OCI-LY1 (cell line): ENCODE measurements around the gene IQCK.

Experiments
- H2AFZ ChIP-seq: fragments of 200-600 bp; sonication (generic), shearing (Covaris generic); 2 replicates; pipeline ENCODE4 v1.6.0; 2014; ENCODE audit warnings: antibody characterized with exemption, mild to moderate bottlenecking, low read length
- H3F3A ChIP-seq: fragments of 200-600 bp; sonication (generic), shearing (Covaris generic); 2 replicates; pipeline ENCODE4 v1.6.0; 2014; ENCODE audit warnings: mild to moderate bottlenecking, antibody characterized with exemption, low read length, moderate library complexity; ENCODE audit not compliant: insufficient read depth
- H3K27ac ChIP-seq: fragments of 200-600 bp; sonication (generic); 2 replicates; pipeline ENCODE4 v1.5.1; 2014; ENCODE audit warnings: low read length, mixed run types, mild to moderate bottlenecking, low read depth; ENCODE audit not compliant: poor library complexity, severe bottlenecking
- H3K27me3 ChIP-seq: fragments of 200-600 bp; sonication (generic); 2 replicates; pipeline ENCODE4 v1.6.0; 2014; ENCODE audit warnings: antibody characterized with exemption, mild to moderate bottlenecking, low read length, moderate library complexity; ENCODE audit not compliant: insufficient read depth
- H3K36me3 ChIP-seq: fragments of 200-600 bp; sonication (generic); 2 replicates; pipeline ENCODE4 v1.6.1; 2014; ENCODE audit warnings: mild to moderate bottlenecking, antibody characterized with exemption, low read length, moderate library complexity, mixed read lengths; ENCODE audit not compliant: insufficient read depth
- H3K4me1 ChIP-seq: fragments of 200-600 bp; sonication (generic); 2 replicates; pipeline ENCODE4 v1.5.1; 2014; ENCODE audit warnings: mild to moderate bottlenecking, low read length, moderate library complexity; ENCODE audit not compliant: insufficient read depth, severe bottlenecking
- H3K4me2 ChIP-seq: fragments of 200-600 bp; sonication (generic), shearing (Covaris generic); 2 replicates; pipeline ENCODE4 v1.6.1; 2014; ENCODE audit warnings: low read length
- H3K4me3 ChIP-seq: fragments of 200-600 bp; sonication (generic); 2 replicates; pipeline ENCODE4 v1.5.1; 2014; ENCODE audit warnings: low read length, low read depth, mild to moderate bottlenecking, mixed read lengths; ENCODE audit not compliant: poor library complexity, severe bottlenecking
- H3K79me2 ChIP-seq: fragments of 200-600 bp; shearing (Covaris generic); 2 replicates; pipeline ENCODE4 v1.6.1; 2016; ENCODE audit warnings: mixed run types, low read length, mixed read lengths; ENCODE audit not compliant: insufficient read depth
- H3K9ac ChIP-seq: fragments of 200-600 bp; sonication (generic), shearing (Covaris generic); 2 replicates; pipeline ENCODE4 v1.6.1; 2014; ENCODE audit warnings: mild to moderate bottlenecking, low read length, mixed read lengths
- H3K9me2 ChIP-seq: fragments of 200-600 bp; sonication (generic), shearing (Covaris generic); 2 replicates; pipeline ENCODE4 v1.6.1; 2014; ENCODE audit warnings: low read depth, mild to moderate bottlenecking, low read length, mixed read lengths
- H3K9me3 ChIP-seq: fragments of 200-600 bp; shearing (Covaris generic); 2 replicates; pipeline ENCODE4 v1.6.1; 2014; ENCODE audit warnings: low read length, mixed read lengths
- H4K20me1 ChIP-seq: fragments of 200-600 bp; sonication (generic), shearing (Covaris generic); 2 replicates; pipeline ENCODE4 v1.6.0; 2016; ENCODE audit warnings: mild to moderate bottlenecking, low read length; ENCODE audit not compliant: insufficient read depth
- EZH2 ChIP-seq: fragments of 200-600 bp; sonication (generic), shearing (Covaris generic); IDR thresholded peaks from 2 replicates; pipeline ENCODE4 v1.8.0; 2017; ENCODE audit warnings: borderline replicate concordance, mixed run types, mild to moderate bottlenecking, antibody characterized with exemption, low read length, moderate library complexity, mixed read lengths
- TF ChIP-seq, protein P1 (sequence below): fragments of 200-600 bp; sonication (generic), shearing (Covaris generic); IDR thresholded peaks from 2 replicates; pipeline ENCODE4 v1.5.1; 2017; ENCODE audit warnings: mild to moderate bottlenecking, antibody characterized with exemption, low read length, moderate library complexity, mixed read lengths

Gene IQCK

DNA sequence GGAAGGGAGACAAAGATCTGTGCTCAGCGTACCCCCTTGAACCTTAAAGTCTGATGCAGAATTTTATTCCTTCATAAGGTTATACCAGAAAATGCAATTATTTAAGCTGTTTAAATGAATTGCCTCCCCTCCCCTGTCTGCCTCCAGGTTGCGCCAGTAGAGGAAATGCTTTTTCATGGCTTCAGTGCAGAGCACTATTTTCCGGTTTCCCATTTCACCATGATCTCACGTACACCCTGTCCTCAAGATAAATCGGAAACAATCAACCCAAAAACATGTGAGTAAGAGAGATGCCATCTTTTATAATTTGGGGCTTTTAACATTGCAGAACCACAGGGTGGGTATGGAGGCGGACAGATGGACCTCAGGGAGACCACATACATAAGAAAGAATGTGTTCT, 15.5 kb downstream of the IQCK start:
- TF ChIP-seq, protein P1, sequence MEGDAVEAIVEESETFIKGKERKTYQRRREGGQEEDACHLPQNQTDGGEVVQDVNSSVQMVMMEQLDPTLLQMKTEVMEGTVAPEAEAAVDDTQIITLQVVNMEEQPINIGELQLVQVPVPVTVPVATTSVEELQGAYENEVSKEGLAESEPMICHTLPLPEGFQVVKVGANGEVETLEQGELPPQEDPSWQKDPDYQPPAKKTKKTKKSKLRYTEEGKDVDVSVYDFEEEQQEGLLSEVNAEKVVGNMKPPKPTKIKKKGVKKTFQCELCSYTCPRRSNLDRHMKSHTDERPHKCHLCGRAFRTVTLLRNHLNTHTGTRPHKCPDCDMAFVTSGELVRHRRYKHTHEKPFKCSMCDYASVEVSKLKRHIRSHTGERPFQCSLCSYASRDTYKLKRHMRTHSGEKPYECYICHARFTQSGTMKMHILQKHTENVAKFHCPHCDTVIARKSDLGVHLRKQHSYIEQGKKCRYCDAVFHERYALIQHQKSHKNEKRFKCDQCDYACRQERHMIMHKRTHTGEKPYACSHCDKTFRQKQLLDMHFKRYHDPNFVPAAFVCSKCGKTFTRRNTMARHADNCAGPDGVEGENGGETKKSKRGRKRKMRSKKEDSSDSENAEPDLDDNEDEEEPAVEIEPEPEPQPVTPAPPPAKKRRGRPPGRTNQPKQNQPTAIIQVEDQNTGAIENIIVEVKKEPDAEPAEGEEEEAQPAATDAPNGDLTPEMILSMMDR = no peak
- no peak for TF ChIP-seq EZH2
- no peaks in the 10 kb centered on the region for H3K36me3 ChIP-seq
- H3K27ac ChIP-seq = no peak overlapping the region
- no peaks in the 10 kb centered on the region for H3F3A ChIP-seq
- no peaks in the 10 kb centered on the region for H3K9me2 ChIP-seq
- H3K9ac ChIP-seq = no peak overlapping the region
- H3K4me1 ChIP-seq = no peaks in the 10 kb centered on the region
- no peaks in the 10 kb centered on the region for H4K20me1 ChIP-seq
- no peaks in the 10 kb centered on the region for H3K9me3 ChIP-seq
- no peak overlapping the region for H2AFZ ChIP-seq
- no peak overlapping the region for H3K4me3 ChIP-seq
- H3K27me3 ChIP-seq = no peaks in the 10 kb centered on the region
- H3K4me2 ChIP-seq = no peak overlapping the region
- no peaks in the 10 kb centered on the region for H3K79me2 ChIP-seq

DNA sequence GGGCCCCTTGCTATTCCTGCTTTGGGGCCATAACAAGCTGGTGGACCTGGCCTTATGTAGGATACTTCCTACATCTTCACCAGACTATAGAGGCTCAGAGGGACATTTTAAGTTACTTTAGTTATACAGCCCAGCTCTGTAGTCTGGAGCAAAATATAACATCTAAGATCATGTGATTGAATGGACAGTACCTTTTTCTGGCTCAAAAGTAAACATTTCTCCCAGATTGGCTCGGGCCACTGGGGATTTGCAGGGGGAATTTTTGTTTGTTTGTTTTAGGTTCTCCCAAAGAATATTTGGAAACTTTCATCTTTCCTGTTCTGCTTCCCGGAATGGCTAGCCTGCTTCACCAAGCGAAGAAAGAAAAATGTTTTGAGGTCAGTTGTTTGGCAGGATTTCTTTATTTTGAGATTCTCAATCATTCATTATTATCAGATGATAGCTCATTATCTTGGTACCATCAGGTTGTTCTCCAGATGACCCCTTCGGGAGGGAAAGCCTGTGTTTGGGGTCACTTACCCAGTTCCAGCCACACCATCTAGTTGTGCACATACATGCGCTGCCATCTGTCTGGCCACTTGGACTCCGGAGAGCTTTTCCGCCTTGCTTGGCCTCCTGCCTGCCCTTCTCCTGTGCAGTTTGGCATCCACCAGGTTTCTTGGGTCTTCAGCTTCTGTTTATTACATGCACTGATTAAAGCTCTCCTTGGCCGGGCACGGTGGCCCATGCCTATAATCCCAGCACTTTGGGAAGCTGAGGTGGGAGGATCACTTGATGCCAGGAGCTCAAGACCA, 17.2 kb downstream of the IQCK start:
- H3K27ac ChIP-seq = no peak overlapping the region
- H3K79me2 ChIP-seq = no peaks in the 10 kb centered on the region
- H3K4me3 ChIP-seq = no peak overlapping the region
- no peaks in the 10 kb centered on the region for H3K9me2 ChIP-seq
- H3F3A ChIP-seq = no peaks in the 10 kb centered on the region
- no peaks in the 10 kb centered on the region for H3K4me1 ChIP-seq
- no peak for TF ChIP-seq EZH2
- TF ChIP-seq, protein P1 = no peak
- no peaks in the 10 kb centered on the region for H3K27me3 ChIP-seq
- H3K4me2 ChIP-seq = no peak overlapping the region
- no peaks in the 10 kb centered on the region for H3K9me3 ChIP-seq
- no peak overlapping the region for H3K9ac ChIP-seq
- H3K36me3 ChIP-seq = no peaks in the 10 kb centered on the region
- H4K20me1 ChIP-seq = no peaks in the 10 kb centered on the region
- H2AFZ ChIP-seq = no peak overlapping the region

DNA sequence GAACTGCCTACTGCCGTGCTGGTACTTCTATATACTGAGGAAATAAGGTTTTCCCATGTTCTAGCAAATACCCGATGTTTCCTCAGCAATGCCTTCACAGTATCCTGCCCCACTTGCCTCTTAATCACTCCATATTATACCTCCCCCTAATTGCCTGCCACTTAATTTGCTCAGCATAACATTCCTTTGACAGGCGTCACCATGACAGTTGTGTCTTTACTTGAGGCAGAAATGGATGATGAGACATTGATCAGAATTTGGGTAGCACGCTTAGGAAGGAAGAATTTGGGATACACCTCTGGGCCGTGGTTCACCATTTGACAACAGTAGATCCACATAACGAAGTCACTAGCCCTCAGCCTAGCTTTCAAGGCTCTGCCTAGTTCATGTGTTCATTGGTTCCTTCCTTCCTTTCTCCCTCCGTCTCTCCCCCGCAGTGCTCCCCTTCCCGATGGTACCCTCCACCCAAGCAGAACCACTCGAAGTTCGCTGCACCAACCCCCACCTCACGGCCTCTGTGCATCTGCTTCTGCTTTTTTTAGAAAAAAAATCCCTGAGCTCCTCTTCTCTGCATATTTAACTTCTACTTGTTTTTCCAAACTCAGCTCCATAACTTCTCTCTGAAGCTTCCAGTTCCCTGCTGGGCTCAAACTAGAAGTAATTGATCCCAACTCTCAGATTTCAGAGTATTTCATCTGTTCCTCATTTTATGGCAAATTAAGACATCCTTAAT, 19.4 kb downstream of the IQCK start:
- Histone ChIP-seq H3K9ac (no peak overlapping the region), H3K79me2 (no peaks in the 10 kb centered on the region), H3K27ac (no peak overlapping the region), H3K27me3 (no peaks in the 10 kb centered on the region), H4K20me1 (no peaks in the 10 kb centered on the region), H3F3A (no peaks in the 10 kb centered on the region), H3K36me3 (no peaks in the 10 kb centered on the region), H3K4me1 (no peaks in the 10 kb centered on the region), H3K9me3 (no peaks in the 10 kb centered on the region), H3K4me2 (no peak overlapping the region), H2AFZ (no peak overlapping the region), H3K9me2 (no peaks in the 10 kb centered on the region), H3K4me3 (no peak overlapping the region)
- TF ChIP-seq, protein P1 = no peak
